Measurements from ENCODE around the gene PTPRD.

PTPRD gene

GRCh38 chr9:9847750-9848149 lies 765.1 kb downstream of the PTPRD start:
- no peak for DNase-seq

GRCh38 chr9:9846557-9846956 lies 766.2 kb downstream of the PTPRD start:
- DNase-seq = no peak

GRCh38 chr9:9820436-9820835 lies 792.4 kb downstream of the PTPRD start:
- no peak for DNase-seq

DNA sequence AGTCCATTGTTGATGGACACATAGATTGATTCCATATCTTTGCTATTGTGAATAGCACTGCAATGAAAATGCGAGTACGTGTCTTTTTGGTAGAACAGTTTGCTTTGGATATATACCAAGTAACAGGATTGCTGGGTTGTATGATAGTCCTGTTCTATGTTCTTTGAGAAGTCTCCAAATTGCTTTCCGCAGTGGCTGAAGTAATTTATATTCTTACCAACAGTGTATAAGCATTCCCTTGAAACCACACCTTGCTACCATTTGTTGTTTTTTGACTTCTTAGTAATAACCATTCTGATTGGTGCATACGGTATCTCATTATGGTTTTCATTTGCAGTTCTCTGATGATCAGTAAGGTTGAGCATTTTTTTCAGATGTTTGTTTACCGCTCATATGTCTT lies 792.9 kb downstream of the PTPRD start:
- no peak for DNase-seq

DNA sequence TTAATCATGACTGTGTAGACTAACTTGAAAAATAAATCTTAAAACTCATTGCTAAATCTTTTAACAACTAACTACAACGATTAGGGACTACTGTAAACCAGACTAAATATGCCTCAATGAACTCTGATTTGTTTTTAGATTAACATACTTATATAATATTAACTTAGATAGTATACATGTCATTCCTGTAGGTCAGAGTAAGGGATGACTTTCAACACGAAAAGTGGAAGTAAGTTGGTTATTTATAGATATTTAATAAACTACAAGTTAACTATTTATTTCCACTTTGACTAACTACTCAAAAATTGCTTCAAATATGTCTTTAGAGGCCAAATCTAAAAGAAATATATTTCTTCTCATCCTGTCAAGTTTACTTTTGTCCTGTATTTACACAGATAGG lies 795.6 kb downstream of the PTPRD start:
- no peak for DNase-seq

DNA sequence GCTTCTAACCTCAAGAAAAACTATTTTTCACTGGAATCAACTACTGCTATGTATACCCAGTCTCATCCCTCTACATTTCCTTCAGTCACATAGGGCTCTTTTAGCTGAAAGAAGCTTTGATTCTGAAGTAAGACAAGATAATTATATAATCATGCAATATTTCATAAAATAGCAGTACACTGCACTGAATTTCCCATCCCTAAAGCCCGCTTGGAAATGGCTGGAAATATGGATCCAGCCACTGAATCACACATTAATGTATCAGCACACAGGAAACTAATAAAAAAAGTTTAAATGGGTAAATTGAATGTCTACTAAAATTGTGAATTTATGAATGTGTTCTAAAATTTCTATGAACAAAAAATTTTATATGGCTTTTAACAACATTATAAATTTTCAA lies 808.7 kb downstream of the PTPRD start:
- no peak for DNase-seq

- no peak for DNase-seq
Observed at GRCh38 chr9:9799287-9799686, 813.5 kb downstream of the PTPRD start.

GRCh38 chr9:9792144-9792857 lies 820.5 kb downstream of the PTPRD start:
- no peak for DNase-seq

DNA sequence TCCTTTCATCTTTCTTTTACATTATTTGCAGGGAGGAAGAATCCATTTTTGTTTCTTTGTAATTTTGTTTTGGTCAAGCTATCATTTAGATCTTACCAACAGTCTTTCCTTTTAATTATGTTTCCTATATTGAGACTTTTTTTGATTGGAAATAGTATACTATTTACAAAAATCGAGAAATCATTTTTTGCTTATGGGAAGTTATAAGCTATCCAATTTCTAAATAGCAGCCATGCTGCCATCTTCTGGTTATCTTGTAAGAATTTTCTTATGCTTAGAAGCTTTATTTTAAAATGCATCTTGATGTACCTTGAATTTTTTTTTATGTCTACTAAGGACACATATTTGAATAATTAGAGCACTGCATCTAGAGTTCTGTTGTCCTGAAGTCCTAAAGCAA lies 821.2 kb downstream of the PTPRD start:
- no peak for DNase-seq

DNA sequence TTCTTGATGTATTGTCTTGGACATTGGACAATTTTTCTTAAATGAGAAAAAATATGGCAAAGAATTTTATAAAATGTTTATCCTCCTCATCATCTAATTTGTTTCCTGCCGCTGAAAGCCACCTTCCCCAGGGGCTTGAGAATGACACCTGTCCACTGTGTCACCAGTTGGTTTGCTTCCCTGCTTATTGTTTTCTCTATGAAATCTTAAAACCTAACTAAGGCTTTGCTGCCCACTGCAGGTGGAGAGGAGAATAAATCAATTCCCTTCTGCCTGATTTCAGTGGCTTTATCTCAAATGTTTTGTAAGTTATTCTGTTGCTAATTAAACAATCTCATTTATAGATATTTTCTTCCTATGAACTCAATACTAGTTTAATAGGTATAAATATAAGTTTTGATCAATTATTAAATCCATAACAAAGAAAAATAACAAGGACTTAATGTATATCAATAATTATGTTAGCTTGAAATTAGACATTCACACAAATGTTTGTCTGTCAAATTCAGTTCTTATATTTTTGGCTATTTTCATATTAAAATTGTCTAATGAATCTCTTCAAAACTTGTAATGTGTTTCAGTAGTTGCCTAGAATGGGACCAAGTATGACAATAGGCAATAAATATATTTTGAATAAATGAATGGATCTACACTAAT lies 822.5 kb downstream of the PTPRD start:
- DNase-seq = peak in 1 of 2 experiments; percentile 5

GRCh38 chr9:9783711-9784110 lies 829.1 kb downstream of the PTPRD start:
- no peak for DNase-seq

DNA sequence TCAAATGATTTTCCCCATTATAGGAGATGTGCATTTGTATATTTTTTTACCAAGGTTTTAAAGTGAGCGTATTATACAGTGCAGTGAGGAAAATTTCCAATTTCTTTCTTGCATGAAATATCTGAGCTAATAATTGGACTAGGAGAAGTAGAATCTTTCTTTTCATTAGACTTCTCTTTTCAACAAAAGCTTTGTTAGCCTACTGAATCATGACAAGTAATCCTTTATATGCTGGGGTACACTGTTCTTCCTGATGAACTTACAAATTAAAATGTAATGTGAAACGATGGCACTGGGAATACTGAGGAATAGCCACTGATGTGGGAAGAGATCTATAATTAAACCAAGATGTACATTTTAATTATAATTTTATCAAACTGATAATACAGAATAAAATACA lies 829.6 kb downstream of the PTPRD start:
- DNase-seq = no peak

DNA sequence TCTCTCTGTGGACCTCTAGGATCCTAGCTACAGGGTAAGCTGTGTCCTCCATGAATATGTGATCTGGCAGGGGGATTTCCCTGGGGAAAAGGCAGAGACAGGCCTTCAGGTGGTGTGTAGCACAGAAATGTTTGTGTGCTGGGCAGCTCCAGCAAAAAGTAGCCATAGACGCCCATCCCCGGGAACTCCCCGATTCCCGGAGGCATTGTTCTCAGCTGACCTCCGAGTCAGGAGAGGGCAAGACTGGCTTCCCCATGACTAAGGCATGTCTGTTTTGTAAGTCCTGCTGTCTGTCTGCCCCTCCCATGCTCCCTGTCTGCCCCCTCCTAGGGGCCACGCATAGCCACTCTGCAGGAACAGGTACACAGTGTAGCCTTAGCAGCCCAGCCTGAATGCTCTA lies 834.5 kb downstream of the PTPRD start:
- no peak for DNase-seq

GRCh38 chr9:9774471-9774870 lies 838.3 kb downstream of the PTPRD start:
- DNase-seq = no peak

DNA sequence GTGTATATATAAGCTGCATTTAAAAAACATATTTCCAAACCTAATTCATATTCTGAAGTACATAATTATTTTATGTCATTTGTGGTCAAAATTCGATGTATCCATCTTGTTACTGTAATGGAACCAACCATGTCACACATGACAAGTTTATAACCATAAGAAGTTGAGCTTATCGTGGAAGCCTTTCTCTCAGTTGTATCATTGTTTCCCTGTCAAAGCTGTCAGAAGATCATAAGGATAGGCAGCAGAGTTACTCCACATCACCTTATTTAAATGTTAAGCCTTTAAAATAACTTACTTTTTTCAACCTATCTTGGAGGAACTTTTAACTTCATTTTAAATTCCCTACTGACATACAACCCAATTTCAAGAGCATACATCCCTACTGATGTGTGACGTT lies 841.5 kb downstream of the PTPRD start:
- no peak for DNase-seq

- DNase-seq = no peak
Observed at GRCh38 chr9:9764821-9765220, 848.0 kb downstream of the PTPRD start.

DNA sequence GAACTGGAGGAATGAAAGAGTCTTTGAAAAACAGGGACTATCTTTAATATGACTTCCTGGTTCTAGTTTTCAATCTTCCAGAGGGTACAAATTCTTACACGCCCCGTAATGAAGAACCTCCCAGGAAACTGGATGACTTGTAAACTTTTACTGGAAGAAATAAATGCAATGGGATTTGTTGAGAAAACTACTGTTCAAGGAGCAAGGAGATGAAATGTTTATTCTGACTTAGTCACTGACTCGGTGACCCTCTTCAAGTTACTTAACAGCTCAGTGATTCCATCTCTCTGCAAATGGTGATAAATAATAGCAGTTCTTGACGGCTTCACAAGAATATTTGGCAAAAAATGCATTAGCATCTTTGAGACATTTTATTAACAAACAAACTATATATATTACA lies 858.6 kb downstream of the PTPRD start:
- no peak for DNase-seq

DNA sequence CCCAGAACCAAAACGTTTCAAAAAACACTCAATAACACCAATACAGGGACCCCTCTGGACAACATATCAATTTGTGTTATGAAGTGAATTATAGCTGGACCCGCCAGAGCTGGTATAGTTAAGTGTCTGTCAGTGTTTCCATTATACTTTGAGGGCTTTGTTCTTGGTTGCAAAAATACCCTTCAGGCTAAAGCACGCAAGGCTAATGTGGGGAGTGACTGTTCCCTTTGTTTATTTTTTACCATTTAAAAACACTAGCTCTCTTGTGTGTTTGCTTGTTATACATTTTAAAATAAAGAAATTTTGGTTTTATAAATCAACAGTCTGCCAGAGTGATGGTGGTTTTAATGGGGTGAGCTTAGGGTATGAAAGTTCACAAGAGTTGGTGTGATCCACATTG lies 859.5 kb downstream of the PTPRD start:
- no peak for DNase-seq

DNA sequence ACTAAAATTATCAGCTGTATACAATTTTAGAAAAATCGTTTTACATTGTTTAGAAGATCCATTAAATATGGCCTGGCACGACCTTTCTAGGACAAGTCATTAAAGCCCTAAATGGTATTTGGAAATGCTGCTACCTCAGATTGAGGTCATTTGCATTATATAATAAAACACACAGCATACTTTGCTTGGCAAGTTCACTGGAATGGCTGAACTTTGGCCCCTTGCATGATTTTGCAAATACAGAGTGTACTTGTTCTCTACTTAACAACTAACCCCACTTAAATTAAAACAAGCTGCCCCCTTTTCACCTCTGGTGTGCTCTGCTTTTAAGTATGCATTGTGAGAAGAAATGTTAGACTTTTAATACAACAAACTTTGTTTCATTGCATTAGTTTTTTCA lies 860.1 kb downstream of the PTPRD start:
- no peak for DNase-seq

GRCh38 chr9:9751996-9752395 lies 860.8 kb downstream of the PTPRD start:
- DNase-seq = no peak

- no peak for DNase-seq
Observed at GRCh38 chr9:9750719-9751118, 862.1 kb downstream of the PTPRD start.

DNA sequence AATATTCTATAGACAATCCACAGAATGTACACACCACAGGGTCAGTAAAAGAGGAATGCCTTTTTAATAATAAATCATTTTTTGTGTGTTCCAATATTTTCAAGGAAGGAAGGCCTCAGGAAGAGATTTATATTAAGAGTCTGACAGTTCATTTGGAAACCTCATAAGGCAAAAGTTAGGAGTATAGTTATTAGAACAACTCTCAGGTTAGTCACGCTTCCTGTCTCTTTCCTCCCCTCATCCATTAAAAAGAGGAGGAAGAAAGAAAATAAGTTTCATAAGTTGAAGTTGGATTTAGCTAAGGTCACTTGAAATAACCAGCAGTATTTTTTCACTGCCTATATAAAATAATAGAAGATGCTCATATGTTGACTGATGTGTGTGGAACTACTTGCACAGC lies 863.2 kb downstream of the PTPRD start:
- DNase-seq = no peak

DNA sequence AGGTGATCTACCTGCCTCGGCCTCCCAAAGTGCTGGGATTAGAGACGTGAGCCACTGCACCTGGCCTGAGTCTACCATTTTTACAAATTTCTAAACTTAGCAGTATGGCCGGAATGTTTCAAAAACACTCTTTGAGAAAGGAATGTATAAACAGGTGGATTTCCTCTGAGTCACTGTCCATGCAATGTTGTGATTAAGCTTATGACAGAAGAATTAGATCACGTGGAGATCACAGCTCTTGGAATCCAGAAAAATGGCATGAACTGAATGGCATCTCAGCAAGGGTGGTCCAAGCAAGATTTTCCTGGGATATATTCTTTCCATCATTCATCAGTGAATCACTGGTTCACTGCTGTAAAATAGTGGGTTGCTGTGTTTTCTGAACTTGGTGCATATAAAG lies 865.0 kb downstream of the PTPRD start:
- DNase-seq = no peak

DNA sequence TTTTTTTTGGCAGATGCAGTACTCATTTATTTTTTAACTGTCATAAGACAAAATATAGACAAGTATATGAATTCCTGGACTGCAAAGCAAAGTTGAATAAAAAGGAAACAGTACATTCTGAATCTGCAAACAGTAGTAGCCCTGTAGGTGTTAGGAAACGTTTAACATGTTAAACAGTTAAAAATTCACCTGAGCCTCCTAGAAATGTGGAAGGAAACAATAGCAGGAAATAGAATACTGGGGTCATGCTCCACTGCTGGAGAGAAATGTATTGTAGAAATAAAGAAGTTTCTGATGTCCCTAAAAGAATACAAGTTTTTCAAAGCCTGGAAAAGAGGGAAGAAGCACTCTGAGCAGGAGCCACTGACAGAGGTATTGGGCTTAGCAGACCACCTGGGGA lies 866.0 kb downstream of the PTPRD start:
- DNase-seq = no peak

DNA sequence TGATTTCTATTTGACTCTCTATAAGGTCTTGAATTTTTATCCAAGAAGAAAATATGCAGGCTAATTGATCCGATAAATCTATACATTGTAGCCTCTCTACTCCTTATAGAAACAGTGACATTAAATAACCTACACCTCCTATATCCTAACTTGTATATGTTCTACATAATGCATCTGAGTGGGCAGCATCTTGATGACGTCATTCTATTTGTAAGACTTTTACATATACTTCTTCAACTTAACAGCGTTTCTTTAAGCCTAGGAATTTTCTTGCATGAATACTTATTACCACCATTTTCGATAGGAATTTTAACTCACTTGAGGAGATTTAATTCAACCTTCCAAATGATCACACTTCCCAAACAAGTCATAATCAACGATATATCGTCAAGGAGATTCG lies 869.0 kb downstream of the PTPRD start:
- DNase-seq = no peak
